ENCODE measurements around the gene SLC25A41.

SLC25A41 gene

GRCh38 chr19:6415591-6416190 is 17.9 kb downstream of the SLC25A41 start:
- DNase-seq (ENCODE audit: low read depth in 2 of 2) = no peak
- H3K4me3 ChIP-seq (replicated peaks in 1 of 2; ENCODE audit: low read depth in 2 of 2, low read length in 2 of 2) = no peak overlapping the region
- TF ChIP-seq CTCF (IDR thresholded peaks at IDR 0.05; ENCODE audit: low read depth, low read length) = no peak

DNA sequence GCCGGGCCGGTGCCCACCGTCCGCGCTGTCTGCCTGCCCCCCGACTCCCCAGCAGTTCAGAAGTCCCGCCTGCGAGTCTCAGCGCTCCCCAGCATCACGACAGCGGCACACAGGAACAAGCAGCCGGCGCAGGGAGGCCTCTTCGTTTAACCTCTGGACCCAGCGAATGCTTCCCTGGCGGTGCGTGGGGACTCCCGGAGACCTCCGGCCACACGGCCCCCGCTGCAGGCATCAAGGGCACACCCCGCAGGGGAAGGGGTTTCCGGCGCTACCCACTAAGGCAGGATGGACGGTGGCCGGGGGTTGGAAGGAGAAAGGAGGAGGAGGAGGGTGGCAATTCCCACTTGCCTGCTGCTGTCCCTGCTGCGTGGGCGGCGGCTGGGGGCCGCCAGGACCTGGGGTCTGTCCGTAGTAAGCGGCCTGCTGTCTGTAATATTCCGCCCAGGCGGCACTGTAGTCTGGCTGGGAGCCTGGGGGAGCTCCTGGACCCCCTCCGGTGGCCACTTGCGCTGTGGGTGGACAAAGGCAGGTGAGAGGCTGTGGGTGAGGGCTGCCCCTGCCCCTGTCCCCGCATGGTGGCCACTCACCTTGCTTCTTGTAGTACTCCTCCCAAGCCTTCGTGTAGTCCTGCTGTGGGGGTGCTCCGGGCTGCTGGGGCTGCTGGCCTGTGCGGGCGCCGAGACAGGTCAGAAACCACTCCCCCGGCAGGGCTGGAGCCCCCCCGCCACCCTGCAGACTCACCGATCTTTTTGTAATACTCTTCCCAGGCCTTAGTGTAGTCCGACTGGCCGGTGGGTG is 18.6 kb downstream of the SLC25A41 start:
- TF ChIP-seq CTCF (IDR thresholded peaks at IDR 0.05; ENCODE audit: low read depth, low read length) = no peak
- no peak for DNase-seq (ENCODE audit: low read depth in 2 of 2)
- no peak overlapping the region for H3K4me3 ChIP-seq (replicated peaks in 1 of 2; ENCODE audit: low read depth in 2 of 2, low read length in 2 of 2)

DNA sequence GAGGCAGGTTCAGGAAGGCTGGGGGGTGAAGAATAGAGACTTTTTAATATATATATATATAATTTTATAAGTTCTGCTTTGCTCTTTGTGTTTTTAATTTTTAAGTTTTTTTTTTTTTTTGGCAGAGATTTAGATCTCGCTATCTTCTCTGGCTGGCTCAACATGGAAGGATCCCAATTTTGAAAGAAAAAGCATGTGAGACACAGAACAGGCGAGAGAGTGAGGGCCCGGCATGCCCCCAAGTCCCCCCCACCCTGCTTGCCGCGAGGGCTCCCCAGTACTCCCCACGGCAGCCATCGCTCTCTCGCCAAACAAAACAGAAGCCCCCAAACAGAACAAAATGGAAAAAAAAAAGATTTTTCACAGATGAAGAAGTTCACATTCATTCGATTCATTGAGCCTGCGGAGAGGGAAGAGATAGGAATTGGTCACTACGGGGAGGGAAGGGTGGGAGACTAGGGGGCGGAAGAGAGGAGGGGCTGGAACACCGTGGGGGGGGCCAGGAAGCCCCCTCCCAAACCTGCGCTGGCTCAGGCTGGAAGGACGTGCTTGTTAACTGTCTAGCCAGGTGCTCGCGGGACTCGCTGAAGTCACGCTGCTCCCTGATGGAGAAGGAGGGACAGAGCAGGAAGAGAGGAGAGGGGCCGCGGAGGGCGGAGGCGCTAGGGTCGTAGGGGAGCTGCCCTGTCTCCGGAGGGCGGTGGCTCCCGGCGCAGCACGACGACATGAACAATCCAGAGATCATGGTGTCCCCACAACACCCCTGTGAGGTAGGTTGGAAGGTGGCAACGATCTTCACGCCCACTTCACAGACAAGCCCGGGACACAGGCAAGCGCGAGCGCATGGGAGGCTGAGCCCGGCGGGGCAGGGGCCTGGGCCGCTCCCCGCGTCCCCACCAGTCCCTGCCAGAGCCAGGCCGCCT is 19.6 kb downstream of the SLC25A41 start:
- no peak for TF ChIP-seq CTCF (IDR thresholded peaks at IDR 0.05; ENCODE audit: low read depth, low read length)
- H3K4me3 ChIP-seq (replicated peaks in 1 of 2; ENCODE audit: low read depth in 2 of 2, low read length in 2 of 2) = no peak overlapping the region
- DNase-seq (ENCODE audit: low read depth in 2 of 2) = no peak

DNA sequence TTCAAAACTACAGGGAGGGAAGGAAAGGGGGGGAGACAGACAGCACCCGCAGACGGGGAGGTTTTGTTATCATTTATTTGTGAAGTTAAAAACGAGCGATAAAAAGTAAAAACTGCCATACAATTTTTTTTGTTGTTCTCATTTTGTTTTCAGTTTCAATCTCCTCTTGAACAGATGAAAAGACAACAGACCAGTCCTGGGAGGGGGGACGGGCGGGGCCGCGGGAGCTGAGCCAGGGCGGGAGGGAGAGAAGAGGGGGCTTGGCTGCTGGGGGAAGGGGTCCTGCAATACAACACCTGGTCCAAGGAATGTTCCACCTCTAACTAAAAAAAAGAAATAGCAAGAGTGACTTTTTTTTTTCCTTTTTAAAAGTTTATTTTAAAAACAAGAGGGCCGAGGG is 20.3 kb downstream of the SLC25A41 start:
- H3K4me3 ChIP-seq (replicated peaks in 1 of 2; ENCODE audit: low read depth in 2 of 2, low read length in 2 of 2) = no peak overlapping the region
- no peak for TF ChIP-seq CTCF (IDR thresholded peaks at IDR 0.05; ENCODE audit: low read depth, low read length)
- DNase-seq (ENCODE audit: low read depth in 2 of 2) = no peak

DNA sequence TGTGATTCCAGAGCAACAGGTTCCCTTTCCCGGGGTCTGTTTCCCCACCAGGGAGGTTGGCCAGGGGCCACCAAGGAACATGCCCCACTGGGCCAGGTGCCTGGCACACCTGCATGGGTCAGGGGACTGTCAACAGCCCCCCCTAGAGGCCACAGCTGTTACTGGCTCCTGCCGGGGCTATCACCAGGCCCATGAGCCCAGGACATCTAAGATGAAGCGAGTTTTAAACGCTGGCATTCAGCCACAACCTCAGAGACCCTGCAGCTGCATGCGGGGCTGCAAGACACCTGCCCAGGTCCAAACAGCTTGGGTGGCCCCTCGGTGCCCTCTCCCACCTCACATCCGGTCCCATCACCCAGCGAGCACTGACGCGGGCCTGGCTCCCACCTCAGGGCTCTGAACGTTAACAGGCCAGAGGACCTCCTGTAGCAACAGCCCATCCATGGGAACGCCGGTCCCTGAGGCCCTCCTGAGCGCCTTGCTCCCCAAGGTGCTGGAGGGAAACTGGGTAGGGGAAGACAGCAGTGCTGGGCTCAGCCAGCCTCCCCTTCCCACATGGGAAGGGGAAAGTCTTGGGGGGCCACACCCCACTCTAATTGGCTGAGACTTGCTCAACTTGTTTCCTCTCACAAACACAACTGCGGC is 21.0 kb downstream of the SLC25A41 start:
- peak; percentile 57 for TF ChIP-seq CTCF (IDR thresholded peaks at IDR 0.05; ENCODE audit: low read depth, low read length)
- H3K4me3 ChIP-seq (replicated peaks in 1 of 2; ENCODE audit: low read depth in 2 of 2, low read length in 2 of 2) = no peak overlapping the region
- peak; percentile 18 to 25 for DNase-seq (ENCODE audit: low read depth in 2 of 2)

DNA sequence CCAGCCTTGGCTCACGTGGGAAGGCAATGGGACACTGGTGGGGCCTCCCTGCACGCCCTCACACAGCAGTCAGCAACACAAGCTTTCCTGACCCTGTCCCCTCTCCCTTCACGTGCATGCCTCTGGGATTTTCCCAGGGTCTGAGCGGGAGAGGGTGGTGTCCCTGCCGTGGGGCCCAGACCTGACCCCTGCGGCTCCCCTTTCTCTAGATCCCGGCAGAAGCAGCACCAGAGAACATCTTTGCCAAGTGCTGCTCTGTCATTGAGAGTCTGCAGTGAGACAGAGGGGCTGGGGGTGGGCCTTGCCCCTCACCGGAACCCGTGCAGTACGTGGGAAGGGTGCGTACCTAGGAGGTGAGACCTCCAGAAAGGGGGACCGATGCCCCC is 21.5 kb downstream of the SLC25A41 start:
- no peak for TF ChIP-seq CTCF (IDR thresholded peaks at IDR 0.05; ENCODE audit: low read depth, low read length)

More for the DNA sequence above, 21.5 kb downstream of the SLC25A41 start:
- H3K4me3 ChIP-seq (replicated peaks in 1 of 2; ENCODE audit: low read depth in 2 of 2, low read length in 2 of 2) = no peak overlapping the region
- DNase-seq (ENCODE audit: low read depth in 2 of 2) = no peak
